ENCODE results near the gene FARS2.

- no peak for TF ChIP-seq CTCF (IDR thresholded peaks at IDR 0.05)
- TF ChIP-seq POLR2A (IDR thresholded peaks at IDR 0.05): no peak
Measured at GRCh38 chr6:5534643-5535042, 273.3 kb downstream of the FARS2 start.

Measured in vagina (tissue), 2 donors.